Measurements from ENCODE around the gene PRR16.
"Not testable (repeated sequence)": the region's sequence is repeated elsewhere in the genome, so short reads cannot be mapped to it uniquely, and the experiment has no call there.

PRR16 gene

GRCh38 chr5:120451445-120451844 lies 12.7 kb upstream of the PRR16 start:
- no peak for DNase-seq (ENCODE audit: low spot score)
- TF ChIP-seq, protein P1, sequence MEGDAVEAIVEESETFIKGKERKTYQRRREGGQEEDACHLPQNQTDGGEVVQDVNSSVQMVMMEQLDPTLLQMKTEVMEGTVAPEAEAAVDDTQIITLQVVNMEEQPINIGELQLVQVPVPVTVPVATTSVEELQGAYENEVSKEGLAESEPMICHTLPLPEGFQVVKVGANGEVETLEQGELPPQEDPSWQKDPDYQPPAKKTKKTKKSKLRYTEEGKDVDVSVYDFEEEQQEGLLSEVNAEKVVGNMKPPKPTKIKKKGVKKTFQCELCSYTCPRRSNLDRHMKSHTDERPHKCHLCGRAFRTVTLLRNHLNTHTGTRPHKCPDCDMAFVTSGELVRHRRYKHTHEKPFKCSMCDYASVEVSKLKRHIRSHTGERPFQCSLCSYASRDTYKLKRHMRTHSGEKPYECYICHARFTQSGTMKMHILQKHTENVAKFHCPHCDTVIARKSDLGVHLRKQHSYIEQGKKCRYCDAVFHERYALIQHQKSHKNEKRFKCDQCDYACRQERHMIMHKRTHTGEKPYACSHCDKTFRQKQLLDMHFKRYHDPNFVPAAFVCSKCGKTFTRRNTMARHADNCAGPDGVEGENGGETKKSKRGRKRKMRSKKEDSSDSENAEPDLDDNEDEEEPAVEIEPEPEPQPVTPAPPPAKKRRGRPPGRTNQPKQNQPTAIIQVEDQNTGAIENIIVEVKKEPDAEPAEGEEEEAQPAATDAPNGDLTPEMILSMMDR (IDR thresholded peaks at IDR 0.05; ENCODE audit: extremely low read depth, missing control alignments) = no peak

- DNase-seq (ENCODE audit: low spot score) = no peak
- TF ChIP-seq, protein P1 (IDR thresholded peaks at IDR 0.05; ENCODE audit: extremely low read depth, missing control alignments) = no peak
Measured at GRCh38 chr5:120452471-120452870, 11.6 kb upstream of the PRR16 start.

GRCh38 chr5:120454094-120454798 lies 9.9 kb upstream of the PRR16 start:
- TF ChIP-seq, protein P1 (IDR thresholded peaks at IDR 0.05; ENCODE audit: extremely low read depth, missing control alignments) = no peak
- DNase-seq (ENCODE audit: low spot score) = no peak

GRCh38 chr5:120456006-120456405 lies 8.1 kb upstream of the PRR16 start:
- no peak for DNase-seq (ENCODE audit: low spot score)
- TF ChIP-seq, protein P1 (IDR thresholded peaks at IDR 0.05; ENCODE audit: extremely low read depth, missing control alignments) = no peak

- TF ChIP-seq, protein P1 (IDR thresholded peaks at IDR 0.05; ENCODE audit: extremely low read depth, missing control alignments) = peak; percentile 49
- DNase-seq (ENCODE audit: low spot score) = peak; percentile 62
Measured at GRCh38 chr5:120457839-120458507, 6.1 kb upstream of the PRR16 start.

DNA sequence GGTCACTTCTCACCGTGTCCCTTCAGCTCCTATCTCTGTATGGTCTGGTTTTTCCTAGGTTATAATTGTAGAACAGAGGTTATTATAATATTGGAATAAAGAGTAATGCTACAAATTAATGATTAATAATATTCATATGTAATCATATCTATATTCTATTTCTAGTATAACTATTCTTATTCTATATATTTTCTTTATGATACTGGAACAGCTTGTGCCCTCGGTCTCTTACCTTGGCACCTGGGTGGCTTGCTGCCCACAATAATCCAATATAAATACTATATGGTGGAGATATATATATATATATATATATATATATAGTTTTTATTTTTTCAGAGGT lies 5.6 kb upstream of the PRR16 start:
- DNase-seq (ENCODE audit: low spot score) = not testable (repeated sequence)

GRCh38 chr5:120461251-120461650 lies 2.8 kb upstream of the PRR16 start:
- DNase-seq (ENCODE audit: low spot score) = no peak
- TF ChIP-seq, protein P1 (IDR thresholded peaks at IDR 0.05; ENCODE audit: extremely low read depth, missing control alignments) = no peak

Data from GM20000 (cell line).